K562 (cell line): ENCODE data around the gene MLN. TPM values are rescaled to one million over a fixed set of nuclear protein-coding genes. Genes with fewer than 3 reads are reported as not detected.
A peak's percentile ranks its signal among the peaks of the same experiment; 100 is the strongest.

ENCODE experiments used
- BCOR ChIP-seq: fragments of 450-650 bp; IDR thresholded peaks from 2 replicates; pipeline ENCODE4 v1.6.1; 2016
- CREBBP ChIP-seq: IDR thresholded peaks from one replicate; pipeline ENCODE4 v1.6.1; 2012; ENCODE audit warnings: low read depth, mild to moderate bottlenecking, control low read depth, inconsistent platforms, low read length
- CSDE1 ChIP-seq, 2 experiments: fragments of 450-650 bp; IDR thresholded peaks; 2 replicates each; pipeline ENCODE4 v1.6.1; 2016; ENCODE audit warnings: mild to moderate bottlenecking in 1 of 2
- E2F6 ChIP-seq, 2 experiments: IDR thresholded peaks; 2 replicates each; pipeline ENCODE4 v1.6.1; 2011; ENCODE audit warnings: borderline replicate concordance in 1 of 2, control low read depth in 1 of 2, low read depth in 1 of 2, low read length in 1 of 2, mild to moderate bottlenecking in 1 of 2, mixed read lengths in 1 of 2, moderate library complexity in 1 of 2; ENCODE audit not compliant: insufficient read depth in 1 of 2, insufficient read length in 1 of 2, poor library complexity in 1 of 2, severe bottlenecking in 1 of 2; ENCODE audit errors: extremely low read depth in 1 of 2
- GTF2F1 ChIP-seq: IDR thresholded peaks from 2 replicates; pipeline ENCODE4 v1.6.1; 2011; ENCODE audit warnings: low read depth, low read length, improper control_type of control experiment
- HCFC1 ChIP-seq: IDR thresholded peaks from 2 replicates; pipeline ENCODE4 v1.6.1; 2012; ENCODE audit warnings: low read depth, low read length, improper control_type of control experiment
- HNRNPK ChIP-seq: fragments of 200-400 bp; formaldehyde crosslinking; IDR thresholded peaks from one replicate; pipeline ENCODE4 v1.6.1; 2018; ENCODE audit warnings: mild to moderate bottlenecking, low read depth, low read length; ENCODE audit not compliant: poor library complexity, severe bottlenecking
- MBD1 ChIP-seq: fragments of 250-450 bp; sonication (Bioruptor Pico); IDR thresholded peaks from 2 replicates; pipeline ENCODE4 v1.8.0; 2022; ENCODE audit warnings: inconsistent platforms
- RBFOX2 ChIP-seq: fragments of 200-400 bp; formaldehyde crosslinking; IDR thresholded peaks from 2 replicates; pipeline ENCODE4 v1.6.1; 2017; ENCODE audit warnings: low read depth, mild to moderate bottlenecking, low read length, moderate library complexity
- SIRT6 ChIP-seq: IDR thresholded peaks from one replicate; pipeline ENCODE4 v1.6.1; 2012; ENCODE audit warnings: low read depth, mild to moderate bottlenecking, control low read depth, inconsistent platforms, low read length, moderate library complexity
- SREBF2 ChIP-seq: sonication (generic); formaldehyde crosslinking; IDR thresholded peaks from 2 replicates; pipeline ENCODE4 v1.4.0; 2020; ENCODE audit warnings: mild to moderate bottlenecking, missing genetic modification reagents
- TRIM25 ChIP-seq: fragments of 450-650 bp; IDR thresholded peaks from 2 replicates; pipeline ENCODE4 v1.7.0; 2016; ENCODE audit warnings: borderline replicate concordance
- XRCC5 ChIP-seq: fragments of 200-400 bp; formaldehyde crosslinking; IDR thresholded peaks from 2 replicates; pipeline ENCODE4 v1.6.1; 2017; ENCODE audit warnings: low read depth, mild to moderate bottlenecking, low read length
- ZBTB17 ChIP-seq: fragments of 450-650 bp; formaldehyde crosslinking; IDR thresholded peaks from 2 replicates; pipeline ENCODE4 v1.4.0; 2020; ENCODE audit warnings: mild to moderate bottlenecking
- ZNF124 ChIP-seq: sonication (generic); formaldehyde crosslinking; IDR thresholded peaks from 2 replicates; pipeline ENCODE4 v1.8.1; 2022; ENCODE audit warnings: missing genetic modification reagents
- ZNF263 ChIP-seq: sonication (generic); formaldehyde crosslinking; IDR thresholded peaks from 2 replicates; pipeline ENCODE4 v1.8.0; 2022; ENCODE audit warnings: mild to moderate bottlenecking, missing genetic modification reagents, borderline replicate concordance
- ZNF717 ChIP-seq: fragments of 250-450 bp; sonication (Bioruptor Pico); IDR thresholded peaks from 2 replicates; pipeline ENCODE4 v1.5.0; 2021
- polyA plus RNA-seq, 8 experiments: library from polyadenylated mRNA; depleted of rRNA in 4 of 8; stranded (reverse) in 5 of 8; unstranded in 3 of 8; fragments of >200 nt; fragmentation: Nextera tagmentation in 2 of 8; fragmentation: Illumina TruSeq in 1 of 8; extraction: Ambion mirVana in 2 of 8; extraction: Trizol in 1 of 8; gene quantifications; 2 replicates each; pipeline versions ENCODE4 v1.2.1 to v1.2.3, GENCODE V29; 2011 to 2014; ENCODE audit warnings: inconsistent platforms in 1 of 8, missing spikeins in 1 of 8
- total RNA-seq, 7 experiments: library from RNA; depleted of rRNA in 6 of 7; stranded (reverse); fragments of >200 nt in 6 of 7; fragmentation: Illumina TruSeq in 2 of 7; extraction: Trizol in 2 of 7; gene quantifications; 2 replicates each; pipeline versions ENCODE4 v1.2.1 to v1.2.3, GENCODE V29; 2011 to 2021; ENCODE audit warnings: low replicate concordance in 1 of 7
- TF ChIP-seq, protein P1 (sequence below): fragments of 250-450 bp; sonication (Bioruptor Pico); IDR thresholded peaks from 2 replicates; pipeline ENCODE4 v1.5.0; 2021
- TF ChIP-seq, protein P2 (sequence below): fragments of 200-800 bp; sonication (Bioruptor generic); IDR thresholded peaks from 2 replicates; pipeline ENCODE4 v1.6.1; 2017; ENCODE audit warnings: missing genetic modification characterization, missing compliant biosample characterization

MLN gene
- total and polyA plus RNA-seq, 9 of the 15 experiments (the other 6 are each of a cell fraction or from before 2014, with no cell fraction given): not detected

GRCh38 chr6:33771146-33772081, 32.4 kb downstream of the MLN start (continued):
- TF ChIP-seq TRIM25: no peak
- no peak for TF ChIP-seq SIRT6
- peak; percentile 73 for TF ChIP-seq ZBTB17 (CRISPR knock-in tag)
- TF ChIP-seq ZNF124 (CRISPR knock-in tag): no peak
- TF ChIP-seq HNRNPK: no peak
- TF ChIP-seq ZNF263: no peak
- TF ChIP-seq GTF2F1: no peak
- TF ChIP-seq, protein P1, sequence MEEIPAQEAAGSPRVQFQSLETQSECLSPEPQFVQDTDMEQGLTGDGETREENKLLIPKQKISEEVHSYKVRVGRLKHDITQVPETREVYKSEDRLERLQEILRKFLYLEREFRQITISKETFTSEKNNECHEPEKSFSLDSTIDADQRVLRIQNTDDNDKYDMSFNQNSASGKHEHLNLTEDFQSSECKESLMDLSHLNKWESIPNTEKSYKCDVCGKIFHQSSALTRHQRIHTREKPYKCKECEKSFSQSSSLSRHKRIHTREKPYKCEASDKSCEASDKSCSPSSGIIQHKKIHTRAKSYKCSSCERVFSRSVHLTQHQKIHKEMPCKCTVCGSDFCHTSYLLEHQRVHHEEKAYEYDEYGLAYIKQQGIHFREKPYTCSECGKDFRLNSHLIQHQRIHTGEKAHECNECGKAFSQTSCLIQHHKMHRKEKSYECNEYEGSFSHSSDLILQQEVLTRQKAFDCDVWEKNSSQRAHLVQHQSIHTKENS: no peak
- TF ChIP-seq SREBF2 (CRISPR knock-in tag): no peak
- TF ChIP-seq, protein P2, sequence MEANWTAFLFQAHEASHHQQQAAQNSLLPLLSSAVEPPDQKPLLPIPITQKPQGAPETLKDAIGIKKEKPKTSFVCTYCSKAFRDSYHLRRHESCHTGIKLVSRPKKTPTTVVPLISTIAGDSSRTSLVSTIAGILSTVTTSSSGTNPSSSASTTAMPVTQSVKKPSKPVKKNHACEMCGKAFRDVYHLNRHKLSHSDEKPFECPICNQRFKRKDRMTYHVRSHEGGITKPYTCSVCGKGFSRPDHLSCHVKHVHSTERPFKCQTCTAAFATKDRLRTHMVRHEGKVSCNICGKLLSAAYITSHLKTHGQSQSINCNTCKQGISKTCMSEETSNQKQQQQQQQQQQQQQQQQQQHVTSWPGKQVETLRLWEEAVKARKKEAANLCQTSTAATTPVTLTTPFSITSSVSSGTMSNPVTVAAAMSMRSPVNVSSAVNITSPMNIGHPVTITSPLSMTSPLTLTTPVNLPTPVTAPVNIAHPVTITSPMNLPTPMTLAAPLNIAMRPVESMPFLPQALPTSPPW (CRISPR knock-in tag): no peak; the same call in 1 of the 2 replicates
- no peak for TF ChIP-seq CSDE1 (IDR thresholded peaks at IDR 0.05)
- peak; percentile 54; the same call in 1 of the 2 replicates for TF ChIP-seq RBFOX2
- no peak for TF ChIP-seq CREBBP
- TF ChIP-seq E2F6 (IDR thresholded peaks at IDR 0.05; ENCODE audit: borderline replicate concordance in 1 of 2, extremely low read depth in 1 of 2, insufficient read depth in 1 of 2, insufficient read length in 1 of 2, low read depth in 1 of 2, low read length in 1 of 2, poor library complexity in 1 of 2, severe bottlenecking in 1 of 2): peak; percentile 39 to 53
- TF ChIP-seq XRCC5: peak; percentile 94; the same call in 1 of the 2 replicates
- TF ChIP-seq MBD1 (CRISPR knock-in tag): peak; percentile 95; the same call in 1 of the 2 replicates
- TF ChIP-seq HCFC1: 0 out of 2 replicates have a peak, but pooled peaks have one; percentile 18
- TF ChIP-seq ZNF717 (CRISPR knock-in tag): no peak
- no peak for TF ChIP-seq BCOR
